GM12891 (cell line): ENCODE measurements around the gene SLC25A5.

Experiments
- DNase-seq: peaks from one replicate; pipeline ENCODE4 v3.0.0; 2011; ENCODE audit warnings: low spot score; ENCODE audit not compliant: insufficient read length
- FAIRE-seq: peaks from 2 replicates; lab custom pipeline; 2011; peaks lifted over from hg19 to GRCh38; lab: Jason Lieb, UNC
- PAX5 ChIP-seq: IDR thresholded peaks from 2 replicates; pipeline ENCODE4 v1.6.1; 2011; ENCODE audit warnings: low read length, moderate library complexity, mild to moderate bottlenecking; ENCODE audit not compliant: insufficient read depth, severe bottlenecking
- POLR2A ChIP-seq: IDR thresholded peaks from 2 replicates; pipeline ENCODE4 v1.6.1; 2011; ENCODE audit warnings: low read depth, low read length, control low read depth
- POLR2AphosphoS5 ChIP-seq: IDR thresholded peaks from 2 replicates; pipeline ENCODE4 v1.6.1; 2011; ENCODE audit warnings: low read depth, low read length, control low read depth
- POU2F2 ChIP-seq: IDR thresholded peaks from 2 replicates; pipeline ENCODE4 v1.6.1; 2011; ENCODE audit warnings: low read depth, mild to moderate bottlenecking, control low read depth, low read length, moderate library complexity
- SPI1 ChIP-seq: IDR thresholded peaks from 2 replicates; pipeline ENCODE4 v1.6.1; 2011; ENCODE audit warnings: low read depth, low read length, control low read depth
- TAF1 ChIP-seq: IDR thresholded peaks from 2 replicates; pipeline ENCODE4 v1.6.1; 2011; ENCODE audit warnings: low read depth, low read length, control low read depth

SLC25A5 gene

GRCh38 chrX:119442286-119442685 lies 26.0 kb upstream of the SLC25A5 start:
- no peak for TF ChIP-seq PAX5
- no peak for TF ChIP-seq TAF1
- no peak for TF ChIP-seq POLR2AphosphoS5
- no peak for TF ChIP-seq SPI1
- TF ChIP-seq POU2F2, result no peak
- TF ChIP-seq POLR2A, result no peak
- DNase-seq, result no peak
- no peak for FAIRE-seq

DNA sequence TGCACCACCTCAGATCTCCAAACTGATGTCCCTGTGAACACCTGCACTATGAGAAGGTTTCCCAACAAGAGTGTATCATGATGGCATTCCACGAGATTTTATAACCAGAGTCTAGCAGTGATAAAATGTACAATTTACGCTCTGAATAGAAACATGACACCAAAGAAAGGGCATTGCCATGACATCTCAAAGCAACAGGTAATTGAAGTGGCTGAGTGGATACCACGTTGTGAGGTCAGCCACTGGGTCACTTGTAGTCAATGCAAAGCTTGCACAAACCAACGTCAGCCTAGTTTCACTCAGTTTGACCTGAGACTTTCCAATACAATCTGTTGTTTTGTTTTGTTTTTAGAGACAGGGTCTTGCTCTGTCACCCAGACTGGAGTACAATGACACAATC lies 15.0 kb upstream of the SLC25A5 start:
- no peak for DNase-seq
- no peak for TF ChIP-seq POLR2A
- TF ChIP-seq TAF1, result no peak
- TF ChIP-seq PAX5, result no peak
- no peak for TF ChIP-seq SPI1
- TF ChIP-seq POU2F2, result no peak
- TF ChIP-seq POLR2AphosphoS5, result no peak
- FAIRE-seq, result no peak

DNA sequence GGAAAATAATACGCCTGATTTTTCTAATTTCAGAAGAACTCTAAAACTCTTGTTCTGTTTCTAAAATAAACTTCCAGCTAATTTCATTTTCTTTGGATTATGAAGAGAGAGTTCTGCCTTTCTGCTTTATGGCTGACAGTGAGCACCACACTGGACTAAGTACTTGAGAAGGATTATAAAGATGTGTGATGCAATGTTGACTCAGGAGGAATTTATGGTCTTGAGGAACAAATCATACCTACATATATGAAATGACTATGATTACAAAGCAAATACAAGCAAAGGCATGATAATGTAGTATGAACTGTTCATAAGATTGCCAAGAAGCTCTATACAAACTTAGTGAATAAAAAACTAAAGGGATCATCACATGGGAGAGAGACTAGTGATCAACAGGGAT lies 13.0 kb upstream of the SLC25A5 start:
- TF ChIP-seq POLR2AphosphoS5 (no peak), TAF1 (no peak), SPI1 (no peak), POLR2A (no peak), PAX5 (no peak), POU2F2 (no peak)
- FAIRE-seq (no peak), DNase-seq (no peak)

DNA sequence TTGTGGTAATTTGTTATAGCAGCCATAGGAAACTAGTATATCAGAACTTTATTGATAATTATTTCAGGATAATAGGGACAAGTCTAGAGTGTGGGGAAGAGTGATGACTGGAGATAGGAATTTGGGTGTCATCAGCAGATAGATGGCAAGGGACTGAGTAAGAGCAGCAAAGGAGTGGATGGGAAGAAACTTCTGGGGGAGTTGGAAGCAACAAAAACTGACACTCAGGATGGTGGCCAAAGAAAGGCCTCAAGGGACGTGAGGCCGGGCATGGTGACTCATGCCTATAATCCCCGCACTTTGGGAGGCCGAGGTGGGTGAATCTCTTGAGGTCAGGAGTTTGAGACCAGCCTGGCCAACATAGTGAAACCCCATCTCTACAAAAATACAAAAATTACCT lies 9.1 kb upstream of the SLC25A5 start:
- FAIRE-seq (no peak), DNase-seq (no peak)
- TF ChIP-seq POU2F2 (no peak), POLR2A (no peak), POLR2AphosphoS5 (no peak), SPI1 (no peak), PAX5 (no peak), TAF1 (no peak)

DNA sequence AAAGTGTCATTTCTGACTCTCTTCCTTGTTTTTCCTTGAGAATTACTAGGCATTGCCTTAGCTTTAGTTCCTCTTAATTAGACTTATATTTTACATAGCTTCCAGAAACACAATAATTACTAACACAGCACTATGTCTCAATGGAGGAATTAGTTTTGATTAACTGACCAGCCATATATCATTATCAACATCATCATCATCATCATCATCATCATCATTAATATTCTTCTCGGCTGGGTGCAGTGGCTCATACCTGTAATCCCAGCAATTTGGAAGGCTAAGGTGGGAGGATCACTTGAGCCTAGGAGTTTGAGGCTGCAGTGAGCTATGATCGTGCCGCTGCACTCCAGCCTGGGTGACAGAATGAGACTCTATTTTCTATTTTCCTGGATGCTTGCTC lies 2.7 kb upstream of the SLC25A5 start:
- FAIRE-seq (no peak), DNase-seq (no peak)
- TF ChIP-seq SPI1 (no peak), PAX5 (no peak), TAF1 (no peak), POLR2AphosphoS5 (no peak), POLR2A (no peak), POU2F2 (no peak)

DNA sequence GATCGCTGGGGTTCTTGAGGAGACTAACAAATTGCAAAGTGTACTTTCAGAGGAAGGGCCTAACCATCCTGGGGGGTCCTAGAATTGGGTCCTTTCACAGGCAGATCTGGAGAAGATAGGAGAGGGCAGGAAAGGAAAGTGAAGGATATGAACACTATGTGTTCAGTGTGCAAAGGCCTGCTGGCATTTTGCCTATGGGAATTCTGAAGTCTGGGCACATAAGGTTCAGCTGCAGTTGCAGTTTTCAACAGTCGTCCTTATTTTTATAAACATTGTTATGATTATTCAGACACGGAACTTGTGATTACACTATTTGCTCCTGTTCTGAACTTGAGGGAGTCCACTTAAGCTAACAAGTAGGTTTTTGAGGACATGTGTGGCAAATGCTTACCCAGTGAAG lies 1.3 kb upstream of the SLC25A5 start:
- no peak for TF ChIP-seq SPI1
- FAIRE-seq (no peak), DNase-seq (no peak)

GRCh38 chrX:119467433-119467832 lies 811 bp upstream of the SLC25A5 start:
- TF ChIP-seq POU2F2, result no peak
- TF ChIP-seq TAF1, result no peak
- no peak for TF ChIP-seq PAX5
- no peak for TF ChIP-seq SPI1
- no peak for TF ChIP-seq POLR2A
- no peak for TF ChIP-seq POLR2AphosphoS5
- no peak for FAIRE-seq
- DNase-seq, result no peak

- DNase-seq, result peak; percentile 48
- FAIRE-seq, result peak; percentile 92
- TF ChIP-seq POLR2AphosphoS5, result peak; percentile 30; the same call in 1 of the 2 replicates
- no peak for TF ChIP-seq PAX5
Observed at GRCh38 chrX:119468551-119469312, 488 bp downstream of the SLC25A5 start.

- TF ChIP-seq PAX5 (no peak), POLR2A (no peak), POLR2AphosphoS5 (peak; percentile 18; the same call in 1 of the 2 replicates), TAF1 (no peak), POU2F2 (no peak; the same call in 1 of the 2 replicates), SPI1 (no peak)
- FAIRE-seq, result no peak
- no peak for DNase-seq
Observed at GRCh38 chrX:119469313-119469635, 1.0 kb downstream of the SLC25A5 start.

- FAIRE-seq (no peak), DNase-seq (no peak)
- no peak for TF ChIP-seq SPI1
- no peak for TF ChIP-seq POU2F2
- no peak for TF ChIP-seq TAF1
- TF ChIP-seq POLR2AphosphoS5, result no peak
- no peak for TF ChIP-seq PAX5
- TF ChIP-seq POLR2A, result no peak
Observed at GRCh38 chrX:119474615-119475388, 6.6 kb downstream of the SLC25A5 start.
